GM18505 (cell line): Measurements from ENCODE around the gene MAGI1.

Experiments
- ATAC-seq: cut with Tn5 transposase; IDR thresholded peaks from one replicate; pipeline ENCODE4 v1.9.1; 2021; ENCODE audit not compliant: unreplicated experiment
- POLR2A ChIP-seq: IDR thresholded peaks from 4 replicates; pipeline ENCODE4 v1.6.1; 2011; ENCODE audit warnings: borderline replicate concordance; ENCODE audit not compliant: insufficient read depth, insufficient read length; ENCODE audit errors: extremely low read depth

MAGI1 gene

GRCh38 chr3:65672061-65672460 is 366.7 kb downstream of the MAGI1 start:
- TF ChIP-seq POLR2A, result no peak
- no peak for ATAC-seq

DNA sequence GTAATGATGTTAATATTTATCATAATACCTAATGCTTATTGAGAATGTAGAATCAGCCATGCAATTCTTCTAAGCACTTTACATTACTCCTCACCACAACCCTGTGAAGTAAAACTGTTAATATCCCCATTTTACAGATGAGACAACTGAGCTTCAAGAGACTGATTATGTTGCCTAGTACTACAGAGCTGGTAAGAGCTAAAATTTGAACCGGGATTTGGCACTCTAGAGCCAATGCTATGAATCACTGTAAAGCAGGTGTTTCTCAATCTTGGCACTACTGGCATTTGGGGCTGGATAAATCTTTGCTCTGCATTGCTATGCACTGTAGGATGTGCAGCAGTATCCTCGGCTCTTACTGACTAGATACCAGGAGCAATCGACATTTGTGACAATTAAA is 367.7 kb downstream of the MAGI1 start:
- ATAC-seq, result no peak

DNA sequence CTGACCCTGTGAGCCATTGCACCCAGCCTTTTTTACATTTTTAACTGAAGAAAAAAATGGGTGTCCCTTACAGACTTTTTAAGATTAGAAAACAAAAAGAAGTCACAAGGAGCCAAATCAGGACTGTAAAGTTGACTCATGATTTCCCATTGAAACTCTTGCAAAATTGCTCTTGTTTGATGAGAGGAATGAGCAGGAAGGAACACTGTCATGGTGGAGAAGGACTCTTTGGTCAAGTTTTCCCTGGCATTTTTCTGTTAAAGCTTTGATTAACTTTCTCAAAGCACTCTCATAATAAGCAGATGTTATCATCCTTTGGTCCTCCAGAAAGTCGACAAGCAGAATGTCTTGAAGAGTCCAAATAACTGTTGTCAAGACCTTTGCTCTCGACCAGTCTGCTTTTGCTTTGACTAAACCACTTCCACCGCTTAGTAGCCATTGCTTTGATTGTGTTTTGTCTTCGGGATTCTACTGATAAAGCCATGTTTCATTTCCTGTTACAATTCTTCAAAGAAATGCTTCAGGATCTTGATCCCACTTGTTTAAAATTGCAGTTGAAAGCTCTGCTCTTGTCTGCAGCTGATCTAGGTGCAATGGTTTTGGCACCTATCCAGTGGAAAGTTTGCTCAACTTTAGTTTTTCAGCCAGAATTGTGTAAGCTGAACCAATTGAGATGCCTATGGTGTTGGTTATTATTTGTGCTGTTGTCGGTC is 369.4 kb downstream of the MAGI1 start:
- no peak for ATAC-seq
- no peak for TF ChIP-seq POLR2A

More for the DNA sequence above, 367.7 kb downstream of the MAGI1 start:
- TF ChIP-seq POLR2A, result no peak

GRCh38 chr3:65667963-65668362 is 370.8 kb downstream of the MAGI1 start:
- no peak for ATAC-seq
- no peak for TF ChIP-seq POLR2A

- ATAC-seq, result no peak
- TF ChIP-seq POLR2A, result no peak
These were observed 372.1 kb downstream of the MAGI1 start for GRCh38 chr3:65666448-65667091.

- no peak for ATAC-seq
- TF ChIP-seq POLR2A, result no peak
These were observed 372.8 kb downstream of the MAGI1 start for GRCh38 chr3:65665915-65666314.

DNA sequence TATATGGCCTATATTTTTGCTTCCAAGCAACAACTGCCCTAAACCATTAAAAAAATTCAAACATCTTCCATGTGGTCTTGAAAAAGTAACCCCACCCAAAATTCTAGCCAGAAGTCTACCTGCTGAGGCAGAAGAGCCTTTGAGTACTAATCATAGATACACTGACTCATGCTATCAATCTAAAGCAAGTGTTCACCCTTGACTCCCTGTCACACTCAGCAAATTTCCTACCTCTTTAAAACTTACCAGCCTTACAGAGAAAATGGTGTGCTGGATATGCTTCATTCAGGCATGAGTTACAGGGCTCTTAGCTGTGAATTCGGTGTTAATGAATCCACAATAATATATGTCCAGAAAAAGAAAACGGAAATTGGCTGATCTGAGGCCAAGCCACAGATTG is 373.8 kb downstream of the MAGI1 start:
- no peak for TF ChIP-seq POLR2A

DNA sequence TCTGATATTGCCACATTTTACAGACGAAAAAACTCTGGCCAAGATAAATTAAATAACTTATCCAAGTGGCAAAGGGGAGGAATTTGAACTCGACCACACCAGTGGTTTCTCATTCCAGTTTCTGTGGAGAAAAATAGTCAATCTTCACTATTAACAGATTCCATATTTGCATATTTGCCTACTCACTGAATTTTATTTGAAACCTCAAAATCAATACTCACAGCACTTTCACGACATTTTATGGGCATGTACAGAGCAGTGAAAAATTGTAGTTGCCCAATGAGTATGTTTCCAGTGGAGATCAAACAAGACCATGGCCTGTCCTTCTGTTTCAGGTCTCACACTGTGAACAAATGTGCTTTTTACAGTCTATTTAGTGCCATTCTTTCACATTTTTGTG is 374.3 kb downstream of the MAGI1 start:
- no peak for TF ChIP-seq POLR2A
- no peak for ATAC-seq

More for the DNA sequence above, 373.8 kb downstream of the MAGI1 start:
- ATAC-seq, result no peak

DNA sequence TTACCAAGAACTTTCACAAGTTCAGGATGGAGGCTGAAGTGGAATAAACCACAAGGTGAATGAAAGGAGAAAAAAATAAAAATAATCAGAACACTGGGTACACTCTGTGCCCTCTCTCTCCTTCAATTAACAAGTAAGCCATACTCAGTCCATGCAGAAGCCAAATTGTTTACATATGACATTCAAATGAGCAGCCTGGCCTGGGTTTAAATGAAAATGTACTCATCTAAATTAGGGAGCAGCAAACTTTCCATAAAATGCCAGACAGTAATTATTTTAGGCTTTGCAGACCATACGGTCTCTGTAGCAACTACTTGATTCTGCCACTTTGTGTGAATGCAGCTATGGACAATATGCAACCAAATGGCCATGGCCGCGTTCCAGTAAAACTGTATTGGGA is 376.6 kb downstream of the MAGI1 start:
- no peak for ATAC-seq
- TF ChIP-seq POLR2A, result no peak

DNA sequence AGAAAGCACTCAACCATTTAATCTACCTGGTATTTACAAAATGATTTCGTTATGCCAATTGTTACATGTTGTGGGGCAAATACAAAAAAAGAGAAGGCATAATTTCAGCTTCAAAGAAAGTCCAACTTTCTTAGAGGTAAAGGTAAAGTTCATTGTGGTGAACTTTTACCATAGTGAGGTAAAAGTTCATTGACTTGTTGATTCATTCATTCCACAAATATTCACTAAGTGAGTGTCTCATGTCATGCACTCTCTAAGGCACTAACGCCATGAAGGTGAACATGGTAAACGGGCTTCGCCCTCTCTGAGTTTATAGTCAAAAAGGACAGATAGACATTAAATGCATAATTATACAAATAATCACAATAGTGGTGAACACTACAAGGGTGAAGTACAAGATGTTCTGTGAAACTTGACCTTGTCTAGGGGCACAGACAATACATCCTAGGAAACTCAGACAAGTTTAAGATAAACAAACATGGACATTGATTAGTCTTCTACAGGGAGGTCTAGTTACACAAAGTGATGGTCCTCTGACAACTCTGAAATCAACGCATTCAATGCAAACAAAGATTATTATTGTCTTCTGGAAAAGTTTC is 378.6 kb downstream of the MAGI1 start:
- TF ChIP-seq POLR2A, result no peak
- no peak for ATAC-seq

DNA sequence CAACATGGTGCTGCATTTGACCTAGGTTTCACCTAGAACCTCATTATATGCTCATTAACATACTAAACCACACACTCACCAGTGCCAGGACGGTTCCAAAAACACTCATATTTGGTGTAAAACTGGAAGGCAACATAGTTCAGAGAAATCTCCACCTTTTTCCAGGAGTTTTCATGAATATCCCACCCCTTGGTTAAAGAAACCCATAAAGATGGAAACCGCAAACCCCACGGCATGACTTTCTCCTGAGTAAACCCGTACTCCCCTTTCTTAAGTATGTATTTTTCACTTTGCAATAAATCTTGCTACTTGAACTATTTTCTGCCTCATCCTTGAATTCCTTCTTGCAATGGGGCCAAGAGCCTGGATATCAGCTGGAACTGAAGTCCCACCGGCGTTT is 379.3 kb downstream of the MAGI1 start:
- ATAC-seq, result no peak
- no peak for TF ChIP-seq POLR2A

DNA sequence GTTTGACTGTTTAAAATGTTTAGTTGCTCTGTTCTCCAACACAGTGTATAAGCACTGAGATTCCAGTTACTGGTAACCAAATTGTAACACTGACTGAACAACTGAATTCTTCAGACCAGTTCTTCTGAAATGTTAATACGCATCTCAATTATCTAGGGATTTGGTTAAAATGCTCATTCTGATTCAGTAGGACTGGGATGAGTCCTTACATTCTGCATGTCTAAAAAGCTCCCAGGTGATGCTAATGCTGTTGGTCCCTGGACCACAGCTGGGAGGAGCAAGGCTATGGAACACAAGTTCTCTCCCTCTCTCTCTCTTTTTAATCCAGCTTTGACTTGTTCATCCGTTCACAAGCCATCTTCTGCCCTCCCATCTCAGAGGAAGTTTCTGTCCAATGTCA is 380.3 kb downstream of the MAGI1 start:
- no peak for ATAC-seq
- no peak for TF ChIP-seq POLR2A

DNA sequence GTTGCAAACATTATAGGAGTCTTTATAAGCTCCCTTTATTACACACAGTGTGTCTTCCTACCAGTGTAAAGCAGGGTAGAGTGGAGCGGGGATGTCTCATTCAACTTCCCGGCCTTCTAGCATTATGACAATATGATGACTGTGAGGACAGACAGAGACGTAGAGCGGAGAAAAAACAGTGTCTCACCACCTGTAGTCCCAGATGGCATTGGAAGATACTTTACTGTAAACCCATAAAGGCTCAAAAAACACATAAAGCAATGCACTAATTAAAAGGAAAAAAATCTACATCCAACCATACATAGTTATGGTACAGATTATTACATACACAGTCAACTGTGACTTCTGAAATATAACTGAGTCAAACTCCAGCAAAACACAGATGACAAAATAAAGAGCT is 383.7 kb downstream of the MAGI1 start:
- no peak for TF ChIP-seq POLR2A
- no peak for ATAC-seq

DNA sequence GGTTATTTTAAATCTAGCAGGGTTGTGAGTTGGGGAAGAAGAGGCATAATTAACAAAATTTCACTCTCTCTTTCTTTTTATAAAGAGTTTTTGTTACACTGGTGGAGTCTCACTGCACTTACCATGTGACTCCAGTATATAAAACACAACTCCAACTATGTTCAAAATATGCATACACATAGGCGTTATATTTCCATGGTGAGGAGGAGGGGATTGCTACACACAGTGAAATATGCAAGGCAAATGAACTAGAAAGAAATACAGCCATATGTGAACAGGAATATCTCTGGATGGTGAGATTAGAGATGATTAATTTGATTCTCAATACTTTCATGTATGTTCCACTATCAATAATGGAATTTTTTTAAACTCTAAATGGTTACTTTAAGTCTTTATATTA is 385.0 kb downstream of the MAGI1 start:
- no peak for TF ChIP-seq POLR2A

More for the DNA sequence above, 385.0 kb downstream of the MAGI1 start:
- no peak for ATAC-seq
